Stimulated activated CD8-positive, alpha-beta memory T cell treated with anti-CD3 and anti-CD28 coated beads, Interleukin-15, amount 100 ng/mL, for 1 hour (primary cell): Measurements from ENCODE around the gene WDSUB1.

ENCODE experiments used
- DNase-seq: peaks from one replicate; pipeline ENCODE4 v3.0.0-alpha.2; 2020; ENCODE audit warnings: low read depth

The WDSUB1 gene, protein sequence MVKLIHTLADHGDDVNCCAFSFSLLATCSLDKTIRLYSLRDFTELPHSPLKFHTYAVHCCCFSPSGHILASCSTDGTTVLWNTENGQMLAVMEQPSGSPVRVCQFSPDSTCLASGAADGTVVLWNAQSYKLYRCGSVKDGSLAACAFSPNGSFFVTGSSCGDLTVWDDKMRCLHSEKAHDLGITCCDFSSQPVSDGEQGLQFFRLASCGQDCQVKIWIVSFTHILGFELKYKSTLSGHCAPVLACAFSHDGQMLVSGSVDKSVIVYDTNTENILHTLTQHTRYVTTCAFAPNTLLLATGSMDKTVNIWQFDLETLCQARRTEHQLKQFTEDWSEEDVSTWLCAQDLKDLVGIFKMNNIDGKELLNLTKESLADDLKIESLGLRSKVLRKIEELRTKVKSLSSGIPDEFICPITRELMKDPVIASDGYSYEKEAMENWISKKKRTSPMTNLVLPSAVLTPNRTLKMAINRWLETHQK

DNA sequence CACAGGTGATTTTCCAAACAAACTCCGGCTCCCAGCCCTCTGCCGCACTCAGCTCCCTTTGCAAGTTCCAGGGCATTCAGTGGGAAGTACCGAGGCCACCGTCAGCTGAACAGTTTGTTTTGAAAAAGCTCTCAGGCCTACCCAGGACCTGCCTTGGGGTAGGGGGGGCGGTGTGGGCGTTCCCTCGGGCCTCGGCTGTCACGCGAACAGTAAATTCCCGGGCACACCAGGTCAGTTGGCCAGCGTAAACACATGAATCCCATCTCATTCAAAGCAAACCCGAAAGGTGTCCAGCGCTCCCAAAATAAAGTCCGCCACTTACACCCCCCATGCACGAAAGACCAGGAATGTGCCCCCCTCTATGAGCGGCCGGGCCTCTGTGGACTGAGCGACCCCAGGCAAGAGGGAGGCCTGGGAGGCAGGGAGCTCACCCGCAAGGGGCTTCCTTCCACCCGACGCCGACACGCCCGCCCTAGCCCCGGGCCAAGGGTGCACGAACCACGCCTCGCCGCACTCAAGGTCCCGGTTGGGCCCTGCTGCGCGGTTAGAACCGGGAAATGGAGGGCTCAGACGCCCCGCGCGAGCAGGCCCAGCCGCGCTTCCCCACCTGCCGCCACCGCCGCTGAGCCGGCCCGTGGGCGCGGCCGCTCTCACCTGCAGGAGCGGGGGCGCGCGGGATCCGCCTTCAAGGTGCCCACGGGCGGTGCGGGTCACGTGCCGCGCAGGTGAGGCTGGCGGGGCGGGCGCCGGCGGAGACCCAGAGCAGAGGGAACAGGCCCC lies at the start of gene WDSUB1:
TSS of gene WDSUB1 (minus strand) at position 775 of the 780 bp plus-strand sequence. CDS start 3,634 bp downstream, outside the sequence.
- no peak for DNase-seq

DNA sequence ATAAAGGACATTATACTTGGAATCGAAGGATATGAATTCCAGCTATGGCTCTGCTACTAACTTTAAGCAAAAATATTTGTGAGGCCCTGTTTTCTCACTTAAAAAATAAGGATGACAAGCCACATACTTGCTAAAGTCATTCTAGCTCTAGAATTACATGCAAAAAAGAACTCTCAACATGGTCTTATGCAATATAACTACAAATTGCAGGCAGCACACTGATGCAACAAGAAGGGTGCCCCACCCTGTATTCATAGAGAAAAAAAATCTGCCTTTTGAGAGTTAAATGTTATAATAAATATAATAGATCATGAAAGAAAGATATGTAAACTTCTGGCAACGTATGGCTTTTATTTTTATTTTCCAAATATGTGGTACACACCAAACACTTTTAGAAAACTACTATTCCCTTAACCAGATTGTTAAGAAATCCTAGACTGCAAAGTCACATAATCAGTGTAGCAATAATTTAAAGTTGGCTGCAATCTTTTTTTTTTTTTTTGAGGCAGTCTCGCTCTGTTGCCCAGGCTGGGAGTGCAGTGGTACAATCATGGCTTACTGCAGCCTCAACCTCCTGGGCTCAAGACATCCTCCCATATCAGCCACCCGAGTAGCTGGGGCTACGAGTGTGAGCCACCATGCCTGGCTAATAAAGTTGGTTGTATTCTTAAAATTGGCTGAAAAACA lies 40.2 kb upstream of the WDSUB1 start:
- DNase-seq = no peak

DNA sequence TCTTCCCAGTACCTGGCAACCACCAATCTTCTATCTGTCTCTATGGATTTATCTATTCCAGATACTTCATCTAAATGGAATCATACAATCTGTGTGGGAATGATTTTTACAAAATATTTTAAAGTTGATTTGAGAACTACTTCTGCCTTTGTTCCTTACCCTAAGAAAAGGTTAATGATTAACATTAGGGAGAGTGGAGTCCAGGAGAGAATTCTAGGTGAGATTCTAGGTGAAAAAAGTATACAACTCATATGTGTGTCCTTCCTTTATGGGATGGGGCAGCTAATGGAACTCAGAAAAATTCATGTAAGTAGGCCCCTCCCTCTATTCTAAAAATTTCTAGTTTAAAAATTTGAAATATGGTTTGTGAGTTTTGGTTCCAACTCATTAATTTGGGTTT lies 35.9 kb upstream of the WDSUB1 start:
- no peak for DNase-seq

DNA sequence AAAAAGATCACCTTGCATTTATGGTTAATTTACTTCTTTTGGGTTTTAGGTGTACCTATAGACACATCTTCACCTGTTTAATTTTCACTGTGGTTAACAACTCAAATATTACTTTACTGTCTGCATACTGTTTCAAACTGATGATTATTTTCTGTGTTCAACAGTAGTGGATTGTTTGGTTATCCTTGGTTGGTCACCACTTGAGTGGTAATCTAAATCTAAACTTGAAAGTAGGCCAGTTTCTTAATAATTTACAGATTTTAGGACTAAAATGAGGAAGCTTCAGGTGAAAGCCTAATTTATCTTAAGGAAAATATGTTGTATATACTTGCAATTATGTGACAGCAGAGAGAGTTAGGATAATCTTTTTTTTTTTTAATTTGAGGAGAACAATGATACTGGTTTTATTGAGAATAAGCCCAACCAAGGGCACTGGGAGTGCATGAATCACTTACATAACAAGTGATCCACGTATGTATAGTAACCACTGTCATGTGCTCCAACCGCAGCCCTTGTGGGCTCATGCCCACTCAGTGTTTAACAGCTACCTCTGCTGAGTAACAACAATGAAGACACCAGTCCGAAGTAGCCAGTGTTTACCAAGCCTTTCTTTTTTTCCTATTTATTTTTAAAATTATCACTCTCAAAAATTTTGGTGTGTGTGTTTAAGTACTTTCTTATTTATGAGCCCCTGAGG lies 31.0 kb upstream of the WDSUB1 start:
- no peak for DNase-seq

DNA sequence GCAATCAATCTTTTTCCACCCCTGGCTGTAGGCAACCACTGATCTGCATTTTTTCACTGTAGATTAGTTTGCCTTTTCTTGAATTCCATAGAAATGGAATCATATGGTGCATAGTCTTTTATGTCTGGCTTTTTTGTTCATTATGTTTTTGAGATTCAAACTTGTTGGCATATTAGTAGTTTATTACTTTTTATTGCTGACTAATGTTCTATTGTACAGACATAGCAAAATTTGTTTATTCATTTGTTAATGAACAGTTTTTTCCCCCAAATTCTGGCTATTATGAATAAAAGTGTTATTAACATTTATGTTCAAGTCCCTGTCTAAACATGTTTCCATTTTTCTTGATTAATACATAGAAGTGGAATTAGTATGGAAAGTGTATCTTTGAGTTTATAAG lies 21.4 kb upstream of the WDSUB1 start:
- DNase-seq = no peak

DNA sequence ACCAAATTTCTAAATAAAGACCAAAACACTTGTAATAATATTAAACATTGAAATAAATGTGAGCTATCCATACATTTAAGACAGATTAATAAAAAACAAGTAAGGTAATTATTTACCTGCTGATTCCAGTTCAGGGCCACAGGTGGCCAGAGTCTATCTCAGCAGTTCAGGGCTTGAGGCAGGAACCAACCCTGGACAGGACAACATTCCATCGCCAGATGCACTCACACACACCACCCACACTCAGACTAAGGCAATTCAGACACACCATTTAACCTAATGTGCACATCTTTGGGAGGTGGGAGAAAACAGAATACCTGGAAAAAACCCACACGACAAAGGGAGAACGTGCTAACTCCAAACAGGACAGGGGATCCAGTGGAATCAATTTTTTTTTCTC lies 14.1 kb upstream of the WDSUB1 start:
- no peak for DNase-seq

DNA sequence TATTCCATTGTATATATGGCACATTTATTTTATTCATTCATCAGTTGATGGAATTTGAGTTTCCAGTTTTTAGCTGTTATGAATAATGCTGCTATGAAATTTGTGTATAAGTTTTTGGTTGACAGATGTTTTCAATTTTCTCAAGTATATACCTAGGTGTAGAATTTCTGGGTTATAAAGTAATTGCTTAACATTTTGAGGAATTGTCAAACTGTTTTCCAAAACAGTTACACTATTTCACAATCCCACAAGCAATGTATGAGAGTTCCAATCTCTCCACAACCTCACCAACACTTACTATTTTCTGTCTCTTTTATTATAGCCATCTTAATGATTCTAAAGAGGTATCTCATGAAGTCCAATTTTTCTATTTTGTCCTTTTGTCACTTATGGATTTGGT lies 12.5 kb upstream of the WDSUB1 start:
- no peak for DNase-seq

DNA sequence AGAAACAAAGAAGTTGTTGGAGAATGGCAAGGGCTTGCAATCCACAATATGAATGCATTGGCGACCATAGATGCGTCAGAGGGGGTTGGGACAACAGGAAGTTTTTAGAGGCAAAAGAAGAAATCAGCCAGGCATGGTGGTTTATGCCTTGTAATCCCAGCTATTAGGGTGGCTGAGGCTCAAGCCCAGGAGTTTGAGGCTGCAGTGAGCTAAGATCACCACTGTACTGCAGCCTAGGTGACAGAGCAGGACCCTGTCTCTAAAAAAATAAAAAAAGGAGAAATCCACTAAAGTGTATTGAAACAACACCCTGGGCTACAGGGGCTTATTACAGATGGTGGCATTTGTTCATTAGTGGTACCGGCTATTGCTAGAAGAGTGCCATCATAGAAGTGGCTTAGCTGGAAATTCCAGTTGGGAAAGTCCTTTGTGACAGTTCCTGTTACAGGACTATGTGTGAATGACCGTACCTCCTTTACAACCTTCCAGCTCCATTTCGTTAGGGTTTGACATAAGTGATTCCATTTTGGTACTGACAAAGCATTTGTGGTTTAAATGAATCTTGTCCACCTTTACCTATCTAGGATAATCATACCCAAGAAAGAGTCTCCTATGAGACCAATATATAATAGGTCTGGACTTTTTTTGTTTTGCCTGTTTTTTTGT lies 10.7 kb upstream of the WDSUB1 start:
- no peak for DNase-seq

DNA sequence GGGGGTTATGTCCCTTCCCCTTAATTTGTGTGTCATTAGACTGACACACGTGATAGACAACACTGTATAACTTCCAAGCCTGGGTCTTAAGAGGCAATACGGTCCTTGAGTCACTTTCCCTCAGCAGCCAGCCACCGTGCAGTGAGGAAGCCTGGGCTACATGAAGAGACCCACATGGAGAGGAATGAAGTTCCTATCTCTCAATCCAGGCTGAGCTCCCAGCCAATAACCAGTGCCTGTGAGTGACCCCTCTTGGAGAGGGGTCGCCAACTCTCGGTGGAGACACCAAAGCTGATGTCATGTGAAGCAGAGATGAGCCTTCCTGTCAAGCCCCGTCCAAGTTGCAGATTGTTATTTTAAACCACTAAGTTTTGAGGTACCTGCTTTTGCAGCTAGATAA lies 5.7 kb upstream of the WDSUB1 start:
- DNase-seq = no peak

DNA sequence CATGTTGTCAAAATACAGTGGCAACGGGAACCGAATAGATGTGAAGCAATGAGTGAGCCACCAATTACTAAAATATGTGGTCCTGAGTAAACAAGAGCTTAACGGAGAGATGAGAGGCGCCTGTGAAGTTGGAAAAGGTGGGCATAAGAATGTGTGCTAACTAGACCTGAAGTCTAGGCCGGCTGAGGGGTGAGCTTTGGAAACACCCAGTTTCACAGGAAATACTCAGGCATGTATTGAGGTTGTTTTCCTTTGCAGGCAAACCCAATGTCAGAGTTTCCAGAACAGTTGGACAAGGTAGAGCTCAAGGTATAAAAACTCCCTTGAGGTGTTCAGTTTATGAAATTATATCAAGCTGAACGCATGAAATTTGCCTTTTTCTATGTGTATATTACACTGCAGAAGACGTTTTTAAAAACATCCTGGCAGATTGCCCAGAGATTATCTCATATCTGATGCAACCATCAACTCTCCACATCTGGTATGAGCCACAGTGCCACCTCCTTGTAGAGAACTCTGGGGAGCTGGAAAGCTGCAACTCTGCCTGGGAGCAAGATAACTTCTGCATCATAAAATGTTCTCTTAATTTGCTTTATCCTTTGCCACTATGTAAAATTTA lies 3.9 kb upstream of the WDSUB1 start:
- DNase-seq = no peak

DNA sequence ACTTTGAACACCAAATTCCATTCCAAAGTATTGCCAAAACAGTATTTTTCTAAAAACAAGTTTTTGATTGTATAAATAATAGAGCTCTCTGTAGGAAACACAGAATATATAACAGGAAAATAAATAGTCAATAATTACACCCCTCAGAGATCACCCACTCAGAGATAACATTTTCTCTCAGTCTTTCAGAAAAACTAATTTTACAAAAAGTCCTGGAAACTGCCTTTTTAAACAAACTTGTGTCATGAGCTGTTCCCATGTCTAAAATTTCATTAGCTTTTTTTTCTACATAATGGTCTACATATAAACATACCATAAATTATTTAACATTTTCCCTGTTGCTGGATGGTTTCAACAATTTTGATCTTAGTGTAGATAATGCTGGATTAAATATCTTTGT lies 1.2 kb upstream of the WDSUB1 start:
- DNase-seq = no peak

DNA sequence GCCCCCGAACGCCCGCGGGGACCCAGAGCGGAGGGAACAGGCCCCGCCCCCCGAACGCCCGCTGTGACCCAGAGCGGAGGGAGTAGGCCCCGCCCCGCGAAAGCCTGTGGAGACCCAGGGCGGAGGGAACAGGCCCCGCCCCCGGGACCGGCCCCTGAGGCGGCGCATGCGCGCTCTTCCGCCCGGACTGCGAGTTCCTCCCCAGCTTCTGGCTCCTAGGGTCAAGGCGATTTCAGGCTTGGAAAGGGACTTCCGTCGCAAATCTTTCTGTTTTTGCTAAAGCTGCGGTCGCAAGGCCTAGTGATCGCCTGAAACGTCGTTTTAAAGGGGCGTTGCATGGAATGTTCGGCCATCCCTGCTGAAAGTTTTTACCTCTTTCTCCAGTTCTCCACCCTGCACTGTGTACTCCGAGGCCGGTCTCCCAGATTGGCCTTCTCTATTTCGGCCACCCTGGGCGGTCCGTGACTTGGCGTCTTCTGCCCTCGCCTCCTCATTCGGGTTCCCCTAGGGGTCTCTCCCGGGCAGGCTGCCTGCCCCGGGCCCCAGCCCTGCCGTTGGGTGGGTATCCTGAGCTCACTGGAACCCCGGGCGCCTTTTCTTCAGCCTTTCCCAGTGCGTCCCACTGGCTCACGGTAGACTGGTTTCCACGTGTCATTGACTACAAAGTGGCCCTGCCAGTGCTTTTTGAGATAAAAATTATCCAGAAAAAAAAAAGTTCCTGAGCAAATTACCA lies 372 bp upstream of the WDSUB1 start:
- peak; percentile 91 for DNase-seq

DNA sequence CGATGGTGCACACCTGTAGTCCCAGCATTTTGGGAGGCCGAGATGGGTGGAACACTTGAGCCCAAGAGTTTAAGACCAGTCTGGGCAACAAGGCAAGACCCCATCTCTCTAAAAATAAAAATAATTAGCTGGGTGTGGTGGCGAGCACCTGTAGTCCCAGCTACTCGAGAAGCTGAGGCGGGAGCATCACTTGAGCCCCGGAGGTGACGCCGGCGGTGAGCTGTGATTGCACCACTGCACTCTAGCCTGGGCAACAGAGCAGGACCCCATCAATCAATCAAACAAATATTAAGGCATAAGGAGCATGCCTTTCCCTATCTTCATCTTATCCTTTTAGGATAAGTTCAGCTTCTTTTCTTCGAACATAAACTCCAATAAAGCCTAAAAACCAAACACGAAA lies 1.1 kb downstream of the WDSUB1 start:
- DNase-seq = no peak

DNA sequence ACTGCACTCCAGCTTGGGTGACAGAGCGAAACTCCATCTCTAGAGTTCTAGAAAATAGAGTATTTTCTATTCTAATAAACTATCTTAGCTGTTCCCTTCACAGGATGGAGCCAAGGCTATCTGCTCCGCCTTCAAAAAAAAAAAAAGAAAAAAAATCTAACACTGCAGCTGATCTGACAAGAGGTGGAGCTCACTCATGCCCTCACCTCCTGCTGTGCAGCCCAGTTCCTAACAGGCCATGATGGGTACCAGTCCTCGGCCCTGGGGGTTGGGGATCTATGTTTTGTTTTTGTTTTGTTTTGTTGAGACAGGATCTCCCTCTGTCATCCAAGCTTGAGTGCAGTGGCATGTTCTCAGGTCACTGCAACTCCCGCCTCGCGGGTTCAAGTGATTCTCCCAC lies 3.0 kb downstream of the WDSUB1 start:
- DNase-seq = no peak

DNA sequence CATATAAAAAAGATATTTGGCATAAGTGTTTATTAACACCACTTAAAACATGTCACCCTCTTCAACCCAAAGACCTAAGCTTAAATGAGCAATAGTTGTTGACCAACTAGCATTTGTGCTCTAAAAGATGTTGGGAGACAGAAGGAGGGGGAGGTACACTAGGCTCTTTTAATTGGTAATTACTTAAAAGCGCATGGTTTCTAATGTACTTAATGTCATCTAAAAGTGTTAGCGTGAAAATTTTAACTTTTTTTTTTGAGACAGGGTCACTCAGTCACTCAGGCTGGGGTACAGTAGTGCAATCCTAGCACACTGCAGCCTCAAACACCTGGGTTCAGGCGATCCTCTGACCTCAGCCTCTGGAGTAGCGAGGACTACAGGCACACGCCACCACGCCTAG lies 5.5 kb downstream of the WDSUB1 start:
- DNase-seq = no peak

DNA sequence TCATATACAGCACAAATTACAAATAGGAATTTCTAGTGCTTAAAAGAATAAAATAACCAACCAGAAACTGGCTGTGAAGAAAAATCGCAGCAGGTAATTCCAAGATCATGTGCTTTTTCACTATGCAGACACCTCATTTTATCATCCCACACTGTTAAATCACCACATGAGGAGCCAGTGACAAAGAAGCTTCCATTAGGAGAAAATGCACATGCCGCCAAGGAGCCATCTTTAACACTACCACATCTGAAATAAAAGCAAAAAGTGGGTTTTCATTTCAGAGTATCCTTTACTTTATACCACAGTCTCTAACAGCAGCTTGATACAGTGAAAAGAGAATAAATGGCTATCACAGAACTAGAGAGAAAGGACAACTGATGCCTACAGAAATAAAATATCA lies 6.8 kb downstream of the WDSUB1 start:
- DNase-seq = no peak

DNA sequence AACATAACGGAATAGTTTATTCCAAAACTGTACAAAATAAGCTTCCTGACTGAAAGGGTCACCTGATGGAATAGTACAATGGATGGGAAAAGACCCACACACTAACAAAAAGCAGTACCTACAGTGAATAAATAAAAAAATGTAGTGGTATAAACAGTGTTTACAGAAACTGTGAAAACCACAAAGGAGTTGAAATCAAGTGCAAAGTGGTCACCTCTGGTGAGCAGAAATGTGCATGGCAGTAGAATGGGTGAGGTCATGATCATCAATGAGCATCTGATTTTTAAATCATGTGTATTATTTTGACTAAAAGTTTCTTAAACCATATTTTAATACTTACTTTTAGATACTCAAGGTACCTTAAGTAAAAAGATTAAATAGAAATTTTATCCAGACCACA lies 11.4 kb downstream of the WDSUB1 start:
- DNase-seq = no peak

DNA sequence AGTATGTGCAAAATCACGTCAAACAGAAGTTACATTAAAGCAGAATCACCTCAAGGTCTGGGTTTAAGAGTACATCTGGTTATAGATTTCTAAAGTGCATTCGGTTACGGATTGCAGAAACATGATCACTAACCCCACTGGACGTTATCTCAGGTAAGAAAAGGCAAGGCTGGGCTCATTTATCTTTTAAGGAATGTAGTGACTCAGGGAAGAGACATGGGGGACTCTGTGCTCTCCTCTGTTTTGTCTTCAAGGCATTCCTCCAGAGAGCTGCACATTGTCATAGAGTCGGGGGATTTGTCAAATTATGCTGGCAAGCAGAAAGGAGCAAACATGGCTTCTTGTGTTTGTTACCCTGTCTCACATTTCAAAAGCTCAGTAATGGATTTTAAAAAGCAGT lies 14.3 kb downstream of the WDSUB1 start:
- no peak for DNase-seq

DNA sequence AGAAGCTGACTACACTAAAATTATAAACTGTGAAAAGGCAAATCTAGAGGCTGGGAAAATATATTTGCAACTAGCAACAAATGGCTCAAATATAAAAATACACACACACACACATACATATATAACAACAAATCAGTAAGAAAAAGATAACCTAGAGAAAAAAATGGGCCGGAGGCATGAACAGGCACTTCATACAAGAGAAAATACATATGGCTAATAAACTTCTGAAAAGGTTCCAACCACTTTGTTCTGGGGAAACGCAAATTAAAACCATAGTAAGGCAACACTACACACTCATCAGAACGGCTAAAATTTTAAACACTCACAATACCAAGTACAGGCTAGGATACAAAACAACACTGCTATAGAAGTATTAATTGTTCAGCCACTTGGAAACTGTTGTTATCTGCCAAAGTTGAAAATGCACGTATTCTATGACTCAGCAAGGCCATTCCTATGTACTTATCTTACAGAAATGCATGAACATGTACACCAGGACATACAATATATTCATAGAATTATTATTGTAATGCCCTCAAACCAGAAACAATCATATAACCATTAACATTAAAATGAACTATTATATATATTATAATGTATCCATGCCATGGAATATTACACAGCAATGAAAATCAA lies 15.6 kb downstream of the WDSUB1 start:
- no peak for DNase-seq

DNA sequence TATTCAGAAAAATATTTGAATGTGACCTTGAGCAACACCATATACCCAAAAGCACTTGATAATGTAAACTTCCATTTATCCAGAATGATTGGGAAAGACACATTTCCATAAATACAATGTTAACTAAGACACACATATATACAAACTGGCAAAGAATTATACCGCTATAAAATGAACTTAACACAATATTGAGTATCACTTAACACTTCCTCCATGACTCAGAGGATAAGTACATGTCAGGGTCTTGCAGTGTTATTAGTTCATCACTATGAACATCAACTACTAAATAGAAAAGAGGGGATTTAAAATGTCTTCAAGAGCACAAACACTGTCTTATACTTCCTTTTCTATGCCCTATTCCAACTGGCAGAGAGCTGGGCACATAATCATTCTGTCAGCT lies 18.6 kb downstream of the WDSUB1 start:
- no peak for DNase-seq
